Ascending aorta (tissue), 2 donors: Measurements from ENCODE around the gene FAAP100. TPM values are rescaled to one million over a fixed set of nuclear protein-coding genes. Genes with fewer than 3 reads are reported as not detected.
A peak's percentile ranks its signal among the peaks of the same experiment; 100 is the strongest.

Experiments
- DNase-seq, 2 donors: peaks; one replicate each; pipeline ENCODE4 v3.0.0-alpha.2; 2019; ENCODE audit warnings: low spot score in 2 of 2
- H3K27ac ChIP-seq, 2 donors: fragments of 200-600 bp; sonication (generic); one replicate each; pipeline ENCODE4 v1.5.1; 2016 to 2017; ENCODE audit warnings: mild to moderate bottlenecking in 1 of 2
- H3K27me3 ChIP-seq: fragments of 200-600 bp; sonication (generic); one replicate; pipeline ENCODE4 v1.5.1; 2017
- H3K36me3 ChIP-seq, 2 donors: fragments of 200-600 bp; sonication (generic); one replicate each; pipeline ENCODE4 v1.5.1; 2016
- H3K4me1 ChIP-seq, 2 donors: fragments of 200-600 bp; sonication (generic); one replicate each; pipeline ENCODE4 v1.5.1; 2016 to 2017; ENCODE audit warnings: mild to moderate bottlenecking in 1 of 2
- H3K4me3 ChIP-seq, 2 donors: fragments of 200-600 bp; sonication (generic); one replicate each; pipeline ENCODE4 v1.5.1; 2016 to 2017; ENCODE audit warnings: mild to moderate bottlenecking in 1 of 2
- H3K9me3 ChIP-seq, 2 donors: fragments of 200-600 bp; sonication (generic); one replicate each; pipeline ENCODE4 v1.5.1; 2016
- CTCF ChIP-seq, 3 experiments: fragments of 200-600 bp in 2 of 3; fragments of 450-650 bp in 1 of 3; sonication (generic) in 2 of 3; IDR thresholded peaks; one replicate each; pipeline ENCODE4 v1.5.1; 2016 to 2019; ENCODE audit warnings: antibody characterized with exemption in 3 of 3, mild to moderate bottlenecking in 1 of 3, moderate library complexity in 1 of 3
- intact Hi-C: fragments of 100-400 bp; cut with DNase I; formaldehyde crosslinking; loops from one replicate; pipeline ENCODE4 v1.15.1; 2023
- total RNA-seq: library from RNA; depleted of rRNA; stranded (reverse); fragments of >200 nt; gene quantifications from one replicate; pipeline ENCODE4 v1.1.0, GENCODE V29; 2016

FAAP100 gene
- total RNA-seq, 1 donor from 2014 or later = 75.6 TPM

DNA sequence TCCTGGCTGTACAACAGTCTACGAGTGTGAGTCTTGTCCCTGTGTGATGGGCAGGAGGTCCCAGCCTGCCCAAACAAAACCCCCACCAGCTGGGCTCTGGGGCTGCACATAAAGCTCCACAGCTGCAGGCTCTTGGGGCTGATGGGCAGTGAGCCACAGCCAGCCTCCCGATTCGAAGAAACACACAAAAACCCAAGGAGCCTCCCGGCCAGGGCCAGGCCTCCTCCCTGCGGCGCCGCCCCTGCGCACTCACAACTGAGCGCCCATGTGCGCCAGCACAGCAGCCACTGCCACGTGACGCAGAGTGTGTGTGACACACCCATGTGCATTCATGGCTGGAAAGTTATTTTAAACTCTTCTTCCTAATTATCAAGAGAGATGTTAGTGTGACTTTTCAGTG, 30.6 kb upstream of the FAAP100 start:
- no peak overlapping the region for H3K4me3 ChIP-seq
- no peak overlapping the region for H3K27ac ChIP-seq
- intact Hi-C loops = no loop called here
- peaks cover 37 to 82% of the 10 kb centered on the region in 2 donors for H3K36me3 ChIP-seq
- no peak for TF ChIP-seq CTCF (IDR thresholded peaks at IDR 0.05)
- peaks cover 0 to 6% of the 10 kb centered on the region in 2 donors for H3K4me1 ChIP-seq
- no peak for DNase-seq
- H3K9me3 ChIP-seq = no peaks in the 10 kb centered on the region
- H3K27me3 ChIP-seq = no peaks in the 10 kb centered on the region

- TF ChIP-seq CTCF (IDR thresholded peaks at IDR 0.05) = no peak
- H3K27ac ChIP-seq = no peak overlapping the region
- no peaks in the 10 kb centered on the region for H3K9me3 ChIP-seq
- peaks cover 35 to 80% of the 10 kb centered on the region in 2 donors for H3K36me3 ChIP-seq
- intact Hi-C loops = no loop called here
- DNase-seq = no peak
- H3K4me1 ChIP-seq = peaks cover 3 to 10% of the 10 kb centered on the region in 2 donors
- no peaks in the 10 kb centered on the region for H3K27me3 ChIP-seq
- no peak overlapping the region for H3K4me3 ChIP-seq
Measured at GRCh38 chr17:81582341-81582740, 30.2 kb upstream of the FAAP100 start.

GRCh38 chr17:81581758-81582157, 29.6 kb upstream of the FAAP100 start:
- Histone ChIP-seq H3K36me3 (peaks cover 31 to 74% of the 10 kb centered on the region in 2 donors), H3K4me1 (peaks cover 9 to 16% of the 10 kb centered on the region in 2 donors), H3K4me3 (no peak overlapping the region), H3K9me3 (no peaks in the 10 kb centered on the region), H3K27ac (no peak overlapping the region), H3K27me3 (no peaks in the 10 kb centered on the region)
- TF ChIP-seq CTCF (IDR thresholded peaks at IDR 0.05) = no peak
- DNase-seq = no peak
- intact Hi-C loops = no loop called here

DNA sequence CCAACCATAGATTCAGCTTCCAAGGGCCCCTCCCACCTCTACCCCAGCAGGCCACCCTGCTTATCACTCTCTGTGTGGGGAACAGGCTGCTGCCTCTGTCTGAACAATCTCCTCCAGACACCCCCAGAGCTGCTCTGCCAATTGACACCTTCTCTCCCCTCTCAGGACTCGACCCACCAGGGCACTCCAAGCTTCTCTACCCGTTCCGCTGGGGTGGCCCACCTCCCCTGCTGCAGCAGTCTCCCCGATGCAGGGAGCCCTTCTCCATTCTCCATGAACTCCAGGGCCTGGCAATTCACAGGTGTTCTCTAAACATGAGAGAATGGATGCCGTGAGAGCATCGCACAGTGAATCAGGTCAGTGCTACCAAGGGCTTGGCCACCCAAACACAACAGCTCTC, 28.3 kb upstream of the FAAP100 start:
- intact Hi-C loops = no loop called here
- H3K9me3 ChIP-seq = no peaks in the 10 kb centered on the region
- peaks cover 21 to 66% of the 10 kb centered on the region in 2 donors for H3K36me3 ChIP-seq
- H3K27me3 ChIP-seq = no peaks in the 10 kb centered on the region
- H3K4me1 ChIP-seq = peaks cover 10 to 28% of the 10 kb centered on the region in 2 donors
- DNase-seq = no peak
- no peak for TF ChIP-seq CTCF (IDR thresholded peaks at IDR 0.05)
- no peak overlapping the region for H3K4me3 ChIP-seq
- H3K27ac ChIP-seq = no peak overlapping the region

DNA sequence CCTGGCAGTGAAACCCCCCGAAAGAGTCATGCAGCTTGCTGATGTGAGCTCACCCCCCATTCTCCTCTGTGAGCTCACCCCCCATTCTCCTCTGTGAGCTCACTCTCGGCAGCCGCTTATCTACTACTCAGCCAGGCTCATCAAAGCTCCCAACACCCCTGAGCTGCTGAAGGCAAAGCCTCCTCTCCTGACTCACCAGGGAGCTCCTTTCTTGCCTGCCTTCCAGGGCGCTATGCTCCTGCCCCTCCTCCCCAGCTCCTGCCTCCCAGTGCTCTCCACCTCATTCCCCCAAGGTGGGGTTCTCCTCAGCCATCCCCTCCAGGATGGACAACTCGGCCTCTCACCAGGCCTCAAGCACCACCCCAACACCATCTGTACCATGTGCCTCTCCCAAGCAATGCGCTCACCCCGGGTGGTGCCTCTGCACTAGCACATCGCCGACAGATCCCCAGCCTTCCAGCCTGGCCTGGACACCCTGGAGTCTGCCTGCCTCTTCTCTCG, 27.7 kb upstream of the FAAP100 start:
- TF ChIP-seq CTCF (IDR thresholded peaks at IDR 0.05) = no peak
- intact Hi-C loops = no loop called here
- no peaks in the 10 kb centered on the region for H3K9me3 ChIP-seq
- H3K4me3 ChIP-seq = no peak overlapping the region
- DNase-seq = no peak
- H3K27me3 ChIP-seq = no peaks in the 10 kb centered on the region
- H3K27ac ChIP-seq = peak overlapping the region in 1 of 2 donors; percentile 3
- H3K36me3 ChIP-seq = peaks cover 21 to 62% of the 10 kb centered on the region in 2 donors
- H3K4me1 ChIP-seq = peaks cover 10 to 29% of the 10 kb centered on the region in 2 donors

DNA sequence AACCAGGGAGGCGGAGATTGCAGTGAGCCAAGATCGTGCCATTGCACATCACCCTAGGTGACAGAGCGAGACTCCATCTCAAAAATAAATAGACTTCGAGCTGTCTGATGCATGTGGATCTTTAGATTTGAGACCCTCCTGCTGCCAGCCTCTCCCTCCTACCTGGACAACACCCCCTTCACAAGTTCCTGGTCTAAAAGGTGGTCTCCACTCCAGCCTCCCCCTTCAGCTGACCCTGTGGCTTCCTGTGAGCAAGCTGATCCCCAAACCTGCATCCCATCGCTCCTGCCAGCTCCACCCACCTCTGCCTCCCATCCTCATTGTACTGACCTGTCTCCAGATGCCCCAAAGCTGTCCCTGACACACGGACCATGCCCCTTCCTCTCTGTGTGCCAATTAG, 27.1 kb upstream of the FAAP100 start:
- peaks cover 10 to 29% of the 10 kb centered on the region in 2 donors for H3K4me1 ChIP-seq
- no peak for DNase-seq
- no peaks in the 10 kb centered on the region for H3K27me3 ChIP-seq
- no peaks in the 10 kb centered on the region for H3K9me3 ChIP-seq
- intact Hi-C loops = no loop called here
- no peak for TF ChIP-seq CTCF (IDR thresholded peaks at IDR 0.05)
- no peak overlapping the region for H3K27ac ChIP-seq
- no peak overlapping the region for H3K4me3 ChIP-seq
- peaks cover 21 to 61% of the 10 kb centered on the region in 2 donors for H3K36me3 ChIP-seq
